ENCODE results near the gene NIPAL1. TPM values are rescaled to one million over a fixed set of nuclear protein-coding genes. Genes with fewer than 3 reads are reported as not detected.
"Not testable (repeated sequence)": the region's sequence is repeated elsewhere in the genome, so short reads cannot be mapped to it uniquely, and the experiment has no call there.

Gene NIPAL1
- total and polyA plus RNA-seq, 7 experiments from 2014 or later, result 0.45 to 3.3 (median 1.2) TPM; not detected in 1

GRCh38 chr4:47992475-47992874, 24.1 kb upstream of the NIPAL1 start:
- peaks cover 4 to 45% (median 23%) of the 10 kb centered on the region in 11 donors for H3K9me3 Mint-ChIP-seq
- intact Hi-C loops (cut with micrococcal nuclease); H3K27me3 ChIP-seq (ENCODE audit: control insufficient read depth in 2 of 2, insufficient read depth in 2 of 2, low read length in 2 of 2); H3K9me3 ChIP-seq (ENCODE audit: control insufficient read depth in 2 of 3, low read length in 3 of 3); H3K27ac Mint-ChIP-seq; H3K27ac ChIP-seq (ENCODE audit: low read depth, low read length); ATAC-seq; H3K4me1 ChIP-seq (ENCODE audit: control insufficient read depth in 2 of 2, insufficient read depth in 2 of 2, low read length in 2 of 2); DNase-seq; H3K4me3 Mint-ChIP-seq; H3K36me3 ChIP-seq (ENCODE audit: control insufficient read depth in 2 of 3, insufficient read depth in 3 of 3, low read length in 3 of 3); POLR2A ChIA-PET; H3K4me3 ChIP-seq (ENCODE audit: low read length); CTCF ChIA-PET: not testable (repeated sequence)
- H3K4me1 Mint-ChIP-seq, result peaks cover 4 to 27% (median 19%) of the 10 kb centered on the region in 7 donors
- peaks cover 0 to 16% (median 3%) of the 10 kb centered on the region in 5 donors for H3K36me3 Mint-ChIP-seq
- peaks cover 0 to 11% (median 7%) of the 10 kb centered on the region in 5 donors for H3K27me3 Mint-ChIP-seq

GRCh38 chr4:47996021-47996420, 20.6 kb upstream of the NIPAL1 start:
- intact Hi-C loops (cut with micrococcal nuclease), result no loop called here
- Histone ChIP-seq H3K9me3 (ENCODE audit: control insufficient read depth in 2 of 3, low read length in 3 of 3) (peaks cover 0 to 5% (median 0%) of the 10 kb centered on the region in 3 experiments), H3K36me3 (ENCODE audit: control insufficient read depth in 2 of 3, insufficient read depth in 3 of 3, low read length in 3 of 3) (no peaks in the 10 kb centered on the region), H3K4me1 (ENCODE audit: control insufficient read depth in 2 of 2, insufficient read depth in 2 of 2, low read length in 2 of 2) (peaks cover 0 to 6% of the 10 kb centered on the region in 2 donors), H3K4me3 (ENCODE audit: low read length) (no peak overlapping the region), H3K27ac (ENCODE audit: low read depth, low read length) (no peak overlapping the region), H3K27me3 (ENCODE audit: control insufficient read depth in 2 of 2, insufficient read depth in 2 of 2, low read length in 2 of 2) (no peaks in the 10 kb centered on the region)
- peaks cover 4 to 27% (median 19%) of the 10 kb centered on the region in 7 donors for H3K4me1 Mint-ChIP-seq
- ATAC-seq (no peak), DNase-seq (no peak)
- no peak overlapping the region for H3K4me3 Mint-ChIP-seq
- ChIA-PET CTCF (no interaction called here), POLR2A (no interaction called here)
- H3K36me3 Mint-ChIP-seq, result peaks cover 0 to 9% (median 7%) of the 10 kb centered on the region in 5 donors
- H3K27ac Mint-ChIP-seq, result no peak overlapping the region
- H3K27me3 Mint-ChIP-seq, result peaks cover 0 to 9% (median 4%) of the 10 kb centered on the region in 5 donors
- peaks cover 3 to 33% (median 17%) of the 10 kb centered on the region in 11 donors for H3K9me3 Mint-ChIP-seq

GRCh38 chr4:48002267-48002666, 14.3 kb upstream of the NIPAL1 start:
- no peak overlapping the region for H3K27ac Mint-ChIP-seq
- no peaks in the 10 kb centered on the region for H3K4me1 ChIP-seq (ENCODE audit: control insufficient read depth in 2 of 2, insufficient read depth in 2 of 2, low read length in 2 of 2)
- H3K4me3 ChIP-seq (ENCODE audit: low read length), result no peak overlapping the region
- H3K4me3 Mint-ChIP-seq, result no peak overlapping the region
- no peaks in the 10 kb centered on the region for H3K36me3 ChIP-seq (ENCODE audit: control insufficient read depth in 2 of 3, insufficient read depth in 3 of 3, low read length in 3 of 3)
- no peak for DNase-seq
- H3K27ac ChIP-seq (ENCODE audit: low read depth, low read length), result no peak overlapping the region
- ChIA-PET POLR2A (no interaction called here), CTCF (interaction anchor here (0.7 to 1.7 kb wide), 2 partner anchors 16 to 138 kb away, joined by 3 to 6 read pairs; no protein-coding TSS in a partner anchor)
- intact Hi-C loops (cut with micrococcal nuclease), result no loop called here
- peaks cover 0 to 4% (median 4%) of the 10 kb centered on the region in 5 donors for H3K36me3 Mint-ChIP-seq
- no peaks in the 10 kb centered on the region for H3K27me3 ChIP-seq (ENCODE audit: control insufficient read depth in 2 of 2, insufficient read depth in 2 of 2, low read length in 2 of 2)
- no peak for ATAC-seq
- H3K9me3 Mint-ChIP-seq, result peaks cover 2 to 32% (median 11%) of the 10 kb centered on the region in 11 donors
- peaks cover 0 to 5% (median 1%) of the 10 kb centered on the region in 3 experiments for H3K9me3 ChIP-seq (ENCODE audit: control insufficient read depth in 2 of 3, low read length in 3 of 3)
- H3K27me3 Mint-ChIP-seq, result peaks cover 0 to 8% (median 5%) of the 10 kb centered on the region in 5 donors
- no peaks in the 10 kb centered on the region for H3K4me1 Mint-ChIP-seq

- not testable (repeated sequence) for ATAC-seq; H3K4me3 ChIP-seq (ENCODE audit: low read length); H3K9me3 ChIP-seq (ENCODE audit: control insufficient read depth in 2 of 3, low read length in 3 of 3); H3K27me3 Mint-ChIP-seq; H3K27me3 ChIP-seq (ENCODE audit: control insufficient read depth in 2 of 2, insufficient read depth in 2 of 2, low read length in 2 of 2); H3K4me1 Mint-ChIP-seq; H3K27ac ChIP-seq (ENCODE audit: low read depth, low read length); H3K4me3 Mint-ChIP-seq; H3K36me3 Mint-ChIP-seq; H3K27ac Mint-ChIP-seq; H3K36me3 ChIP-seq (ENCODE audit: control insufficient read depth in 2 of 3, insufficient read depth in 3 of 3, low read length in 3 of 3); H3K4me1 ChIP-seq (ENCODE audit: control insufficient read depth in 2 of 2, insufficient read depth in 2 of 2, low read length in 2 of 2)
- peaks cover 0 to 37% (median 7%) of the 10 kb centered on the region in 11 donors for H3K9me3 Mint-ChIP-seq
- POLR2A ChIA-PET, result interaction anchor here (0.6 kb wide), 1 partner anchor 80 kb away, joined by 3 read pairs; no protein-coding TSS in a partner anchor
- intact Hi-C loops (cut with micrococcal nuclease), result loop anchor here (1.0 kb wide), 3 partner anchors 84 to 138 kb away; no protein-coding TSS in a partner anchor
- peak in 1 of 9 donors; percentile 35 for DNase-seq
- CTCF ChIA-PET, result interaction anchor here (0.8 to 1.7 kb wide), 4 partner anchors 13 to 137 kb away, joined by 3 to 6 read pairs (median 4); partner anchors contain the start of genes CNGA1 and NIPAL1
Observed at GRCh38 chr4:48003568-48003967, 13.0 kb upstream of the NIPAL1 start.

GRCh38 chr4:48005781-48006180, 10.8 kb upstream of the NIPAL1 start:
- intact Hi-C loops (cut with micrococcal nuclease), result no loop called here
- ATAC-seq (no peak), DNase-seq (no peak)
- ChIA-PET CTCF (no interaction called here), POLR2A (no interaction called here)
- no peak overlapping the region for H3K4me3 Mint-ChIP-seq
- Histone ChIP-seq H3K27me3 (ENCODE audit: control insufficient read depth in 2 of 2, insufficient read depth in 2 of 2, low read length in 2 of 2) (no peaks in the 10 kb centered on the region), H3K4me1 (ENCODE audit: control insufficient read depth in 2 of 2, insufficient read depth in 2 of 2, low read length in 2 of 2) (no peaks in the 10 kb centered on the region), H3K27ac (ENCODE audit: low read depth, low read length) (no peak overlapping the region), H3K4me3 (ENCODE audit: low read length) (no peak overlapping the region), H3K36me3 (ENCODE audit: control insufficient read depth in 2 of 3, insufficient read depth in 3 of 3, low read length in 3 of 3) (no peaks in the 10 kb centered on the region), H3K9me3 (ENCODE audit: control insufficient read depth in 2 of 3, low read length in 3 of 3) (peaks cover 0 to 4% (median 0%) of the 10 kb centered on the region in 3 experiments)
- no peak overlapping the region for H3K27ac Mint-ChIP-seq
- peaks cover 0 to 34% (median 5%) of the 10 kb centered on the region in 11 donors for H3K9me3 Mint-ChIP-seq
- H3K4me1 Mint-ChIP-seq, result no peaks in the 10 kb centered on the region
- H3K36me3 Mint-ChIP-seq, result peaks cover 0 to 4% (median 0%) of the 10 kb centered on the region in 5 donors
- peaks cover 0 to 7% (median 3%) of the 10 kb centered on the region in 5 donors for H3K27me3 Mint-ChIP-seq

- Histone ChIP-seq H3K36me3 (ENCODE audit: control insufficient read depth in 2 of 3, insufficient read depth in 3 of 3, low read length in 3 of 3) (no peaks in the 10 kb centered on the region), H3K4me1 (ENCODE audit: control insufficient read depth in 2 of 2, insufficient read depth in 2 of 2, low read length in 2 of 2) (no peaks in the 10 kb centered on the region), H3K27me3 (ENCODE audit: control insufficient read depth in 2 of 2, insufficient read depth in 2 of 2, low read length in 2 of 2) (no peaks in the 10 kb centered on the region), H3K9me3 (ENCODE audit: control insufficient read depth in 2 of 3, low read length in 3 of 3) (peaks cover 0 to 4% (median 0%) of the 10 kb centered on the region in 3 experiments), H3K4me3 (ENCODE audit: low read length) (no peak overlapping the region), H3K27ac (ENCODE audit: low read depth, low read length) (no peak overlapping the region)
- CTCF ChIA-PET, result no interaction called here
- H3K9me3 Mint-ChIP-seq, result peaks cover 0 to 34% (median 7%) of the 10 kb centered on the region in 11 donors
- peaks cover 0 to 14% (median 5%) of the 10 kb centered on the region in 5 donors for H3K27me3 Mint-ChIP-seq
- intact Hi-C loops (cut with micrococcal nuclease), result no loop called here
- no peak for DNase-seq
- H3K27ac Mint-ChIP-seq, result no peak overlapping the region
- H3K4me3 Mint-ChIP-seq, result no peak overlapping the region
- H3K36me3 Mint-ChIP-seq, result peaks cover 0 to 6% (median 0%) of the 10 kb centered on the region in 5 donors
- POLR2A ChIA-PET, result no interaction called here
- H3K4me1 Mint-ChIP-seq, result no peaks in the 10 kb centered on the region
- ATAC-seq, result no peak
Observed at GRCh38 chr4:48008021-48008596, 8.5 kb upstream of the NIPAL1 start.
